H9 (cell line): Measurements from ENCODE around the gene RARG. TPM values are rescaled to one million over a fixed set of nuclear protein-coding genes. Genes with fewer than 3 reads are reported as not detected.

Experiments used
- DNase-seq: peaks from one replicate; pipeline ENCODE4 v3.0.0-alpha.2; 2017
- H2AFZ ChIP-seq: one replicate; pipeline ENCODE4 v1.6.1; 2013; ENCODE audit warnings: mild to moderate bottlenecking, low read length, control low read depth, moderate library complexity
- H2AK5ac ChIP-seq: 2 replicates; pipeline ENCODE4 v1.6.1; 2013; ENCODE audit warnings: low read length, control low read depth, mixed read lengths; ENCODE audit not compliant: insufficient read length
- H2BK120ac ChIP-seq: one replicate; pipeline ENCODE4 v1.6.1; 2013; ENCODE audit warnings: low read depth, mild to moderate bottlenecking, low read length, control low read depth, inconsistent platforms; ENCODE audit not compliant: poor library complexity, severe bottlenecking
- H2BK12ac ChIP-seq: 2 replicates; pipeline ENCODE4 v1.6.1; 2013; ENCODE audit warnings: low read length, control low read depth, mixed read lengths, low read depth; ENCODE audit not compliant: insufficient read length
- H2BK15ac ChIP-seq: 2 replicates; pipeline ENCODE4 v1.6.1; 2013; ENCODE audit warnings: low read depth, low read length, control low read depth
- H2BK20ac ChIP-seq: one replicate; pipeline ENCODE4 v1.6.1; 2013; ENCODE audit warnings: low read depth, mild to moderate bottlenecking, low read length, control low read depth, inconsistent platforms; ENCODE audit not compliant: poor library complexity, severe bottlenecking
- H2BK5ac ChIP-seq: 2 replicates; pipeline ENCODE4 v1.6.1; 2013; ENCODE audit warnings: low read length, control low read depth, mixed read lengths; ENCODE audit not compliant: insufficient read length
- H3K14ac ChIP-seq: 2 replicates; pipeline ENCODE4 v1.6.1; 2013; ENCODE audit warnings: low read length, control low read depth; ENCODE audit not compliant: insufficient read depth
- H3K18ac ChIP-seq: 2 replicates; pipeline ENCODE4 v1.6.1; 2013; ENCODE audit warnings: low read depth, mild to moderate bottlenecking, mixed read lengths, low read length, control low read depth; ENCODE audit not compliant: insufficient read length
- H3K23ac ChIP-seq: 2 replicates; pipeline ENCODE4 v1.6.1; 2013; ENCODE audit warnings: low read length, control low read depth, mixed read lengths, low read depth; ENCODE audit not compliant: insufficient read length
- H3K23me2 ChIP-seq: 2 replicates; pipeline ENCODE4 v1.6.1; 2013; ENCODE audit warnings: low read depth, mild to moderate bottlenecking, mixed read lengths, low read length, control low read depth; ENCODE audit not compliant: insufficient read length, poor library complexity, severe bottlenecking
- H3K27ac ChIP-seq: 2 replicates; pipeline ENCODE4 v1.5.1; 2013; ENCODE audit warnings: low read length, control low read depth, mixed read lengths, low read depth; ENCODE audit not compliant: insufficient read length
- H3K27me3 ChIP-seq: 2 replicates; pipeline ENCODE4 v1.6.1; 2013; ENCODE audit warnings: low read length, control low read depth, inconsistent platforms; ENCODE audit not compliant: insufficient read depth
- H3K4ac ChIP-seq: 2 replicates; pipeline ENCODE4 v1.6.1; 2013; ENCODE audit warnings: low read depth, mild to moderate bottlenecking, control low read depth, inconsistent platforms, low read length, moderate library complexity
- H3K4me1 ChIP-seq: 2 replicates; pipeline ENCODE4 v1.6.1; 2013; ENCODE audit warnings: low read length, control low read depth, inconsistent platforms; ENCODE audit not compliant: insufficient read depth
- H3K4me2 ChIP-seq: 2 replicates; pipeline ENCODE4 v1.6.1; 2013; ENCODE audit warnings: low read length, control low read depth, mixed read lengths; ENCODE audit not compliant: insufficient read length, insufficient read depth
- H3K56ac ChIP-seq: 2 replicates; pipeline ENCODE4 v1.6.1; 2013; ENCODE audit warnings: low read depth, mild to moderate bottlenecking, mixed read lengths, low read length, control low read depth; ENCODE audit not compliant: insufficient read length
- H3K79me1 ChIP-seq: 2 replicates; pipeline ENCODE4 v1.6.1; 2013; ENCODE audit warnings: low read depth, mild to moderate bottlenecking, moderate library complexity, low read length, control low read depth, inconsistent platforms; ENCODE audit not compliant: insufficient read depth, poor library complexity, severe bottlenecking
- H3K79me2 ChIP-seq: 2 replicates; pipeline ENCODE4 v1.6.1; 2013; ENCODE audit warnings: low read length, control low read depth, inconsistent platforms; ENCODE audit not compliant: insufficient read depth
- H3K9ac ChIP-seq: 2 replicates; pipeline ENCODE4 v1.6.1; 2013; ENCODE audit warnings: low read length, control low read depth, mixed read lengths; ENCODE audit not compliant: insufficient read length; ENCODE audit errors: extremely low read depth
- H3K9me3 ChIP-seq: one replicate; pipeline ENCODE4 v1.6.1; 2013; ENCODE audit warnings: low read depth, low read length, inconsistent platforms; ENCODE audit not compliant: control insufficient read depth
- H3T11ph ChIP-seq: one replicate; pipeline ENCODE4 v1.6.1; 2013; ENCODE audit warnings: mild to moderate bottlenecking, low read length, control low read depth, inconsistent platforms
- H4K20me1 ChIP-seq: one replicate; pipeline ENCODE4 v1.6.1; 2013; ENCODE audit not compliant: control insufficient read depth, insufficient read length, insufficient read depth
- H4K5ac ChIP-seq: 2 replicates; pipeline ENCODE4 v1.6.1; 2013; ENCODE audit warnings: low read depth, mild to moderate bottlenecking, mixed read lengths, low read length, control low read depth; ENCODE audit not compliant: insufficient read length
- H4K8ac ChIP-seq: replicated peaks from 2 replicates; pipeline ENCODE4 v1.6.1; 2013; ENCODE audit warnings: low read length, control low read depth, mixed read lengths, low read depth; ENCODE audit not compliant: insufficient read length
- H4K91ac ChIP-seq: 2 replicates; pipeline ENCODE4 v1.6.1; 2013; ENCODE audit warnings: low read depth, mild to moderate bottlenecking, moderate library complexity, mixed read lengths, low read length, control low read depth; ENCODE audit not compliant: insufficient read length
- H3K27ac Mint-ChIP-seq, 3 experiments: 2 replicates in 2 of 3; 3 replicates in 1 of 3; pipeline ENCODE4 v1.8.0; 2020 to 2021; ENCODE audit warnings: mixed read lengths in 3 of 3, mild to moderate bottlenecking in 1 of 3, moderate library complexity in 1 of 3
- H3K27me3 Mint-ChIP-seq: 2 replicates; pipeline ENCODE4 v1.8.0; 2021; ENCODE audit warnings: low read depth, mild to moderate bottlenecking, moderate library complexity, mixed read lengths
- H3K36me3 Mint-ChIP-seq, 3 experiments: 2 replicates in 2 of 3; 3 replicates in 1 of 3; pipeline ENCODE4 v1.8.0; 2020 to 2021; ENCODE audit warnings: low read depth in 3 of 3, mixed read lengths in 3 of 3; ENCODE audit not compliant: insufficient read depth in 1 of 3
- H3K4me1 Mint-ChIP-seq, 2 experiments: 2 replicates each; pipeline ENCODE4 v1.8.0; 2020; ENCODE audit warnings: mixed read lengths in 2 of 2
- H3K4me3 Mint-ChIP-seq, 2 experiments: 2 replicates in 1 of 2; 3 replicates in 1 of 2; pipeline ENCODE4 v1.8.0; 2020 to 2021; ENCODE audit warnings: mild to moderate bottlenecking in 2 of 2, mixed read lengths in 2 of 2, moderate library complexity in 1 of 2
- H3K9me3 Mint-ChIP-seq, 2 experiments: 2 replicates in 1 of 2; 3 replicates in 1 of 2; pipeline ENCODE4 v1.8.0; 2020; ENCODE audit warnings: mild to moderate bottlenecking in 2 of 2, mixed read lengths in 2 of 2, moderate library complexity in 1 of 2
- WGBS: extraction: QIAGEN DNeasy Blood & Tissue Kit; methylation state at CpG from one replicate; pipeline ENCODE4 v1.1.7; 2013; ENCODE audit warnings: missing lambda C conversion rate, low lambda C conversion rate, mixed read lengths; ENCODE audit not compliant: insufficient read length; ENCODE audit errors: extremely low coverage; 5-methylcytosine and 5-hydroxymethylcytosine counted together
- total RNA-seq: library from RNA; stranded (reverse); gene quantifications from 2 replicates; pipeline ENCODE4 v1.2.1, GENCODE V29; 2021
- TF ChIP-seq, protein P1 (sequence below): fragments of 200-600 bp; sonication (generic); conservative IDR thresholded peaks from 3 replicates; pipeline ENCODE4 v1.8.0; 2021; ENCODE audit warnings: antibody characterized with exemption, mild to moderate bottlenecking

The RARG gene
- total RNA-seq, 1 experiment from 2014 or later: 43.7 TPM

DNA sequence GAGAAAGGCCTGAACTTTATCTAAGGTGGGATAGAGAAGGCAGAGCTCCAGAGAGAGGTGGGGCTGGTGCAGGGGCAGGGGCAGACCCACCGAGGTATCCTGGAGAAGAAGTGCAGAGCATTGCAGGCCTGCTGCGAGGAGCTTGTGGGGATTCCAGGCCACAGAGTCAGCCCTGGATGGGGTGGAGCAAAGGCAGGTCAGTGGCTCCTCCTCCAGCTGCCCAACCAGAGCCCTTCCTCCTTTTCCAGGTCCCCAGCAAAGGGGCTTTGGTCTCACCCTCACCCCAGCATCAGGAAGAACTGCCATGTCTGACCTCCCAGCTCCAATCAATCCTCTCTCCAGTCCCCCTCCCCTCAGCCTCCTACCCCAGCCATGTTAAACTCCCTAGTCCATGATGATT lies 71.3 kb downstream of the RARG start:
- Histone ChIP-seq H3K23ac (no peak overlapping the region), H4K8ac (no peak overlapping the region), H2BK15ac (no peak overlapping the region), H3K27ac (no peak overlapping the region), H2BK20ac (no peak overlapping the region), H4K20me1 (no peaks in the 10 kb centered on the region), H4K5ac (no peak overlapping the region), H4K91ac (no peak overlapping the region), H3K4ac (no peak overlapping the region), H2AFZ (no peak overlapping the region), H3K9ac (no peak overlapping the region), H2BK120ac (no peak overlapping the region), H3K27me3 (no peaks in the 10 kb centered on the region), H3K4me1 (no peaks in the 10 kb centered on the region), H3K23me2 (no peaks in the 10 kb centered on the region), H3K56ac (no peak overlapping the region), H3K79me2 (no peaks in the 10 kb centered on the region), H2BK5ac (no peak overlapping the region), H3K79me1 (no peaks in the 10 kb centered on the region), H3K9me3 (no peaks in the 10 kb centered on the region), H3K4me2 (no peak overlapping the region), H3K14ac (no peak overlapping the region), H3T11ph (no peak overlapping the region), H2BK12ac (no peak overlapping the region), H3K18ac (no peak overlapping the region), H2AK5ac (no peak overlapping the region)
- peaks cover 4 to 12% of the 10 kb centered on the region in 2 experiments for H3K4me1 Mint-ChIP-seq
- H3K9me3 Mint-ChIP-seq: no peaks in the 10 kb centered on the region
- no peaks in the 10 kb centered on the region for H3K36me3 Mint-ChIP-seq
- WGBS: no CpG with 5 or more reads among the region's 2 CpGs
- no peak overlapping the region for H3K4me3 Mint-ChIP-seq
- no peak overlapping the region for H3K27ac Mint-ChIP-seq
- TF ChIP-seq, protein P1, sequence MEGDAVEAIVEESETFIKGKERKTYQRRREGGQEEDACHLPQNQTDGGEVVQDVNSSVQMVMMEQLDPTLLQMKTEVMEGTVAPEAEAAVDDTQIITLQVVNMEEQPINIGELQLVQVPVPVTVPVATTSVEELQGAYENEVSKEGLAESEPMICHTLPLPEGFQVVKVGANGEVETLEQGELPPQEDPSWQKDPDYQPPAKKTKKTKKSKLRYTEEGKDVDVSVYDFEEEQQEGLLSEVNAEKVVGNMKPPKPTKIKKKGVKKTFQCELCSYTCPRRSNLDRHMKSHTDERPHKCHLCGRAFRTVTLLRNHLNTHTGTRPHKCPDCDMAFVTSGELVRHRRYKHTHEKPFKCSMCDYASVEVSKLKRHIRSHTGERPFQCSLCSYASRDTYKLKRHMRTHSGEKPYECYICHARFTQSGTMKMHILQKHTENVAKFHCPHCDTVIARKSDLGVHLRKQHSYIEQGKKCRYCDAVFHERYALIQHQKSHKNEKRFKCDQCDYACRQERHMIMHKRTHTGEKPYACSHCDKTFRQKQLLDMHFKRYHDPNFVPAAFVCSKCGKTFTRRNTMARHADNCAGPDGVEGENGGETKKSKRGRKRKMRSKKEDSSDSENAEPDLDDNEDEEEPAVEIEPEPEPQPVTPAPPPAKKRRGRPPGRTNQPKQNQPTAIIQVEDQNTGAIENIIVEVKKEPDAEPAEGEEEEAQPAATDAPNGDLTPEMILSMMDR: no peak
- H3K27me3 Mint-ChIP-seq: peaks cover 66% of the 10 kb centered on the region
- no peak for DNase-seq

Other genes with a start within 250 kb of the RARG start
- 713 and 723 TPM in 2 replicates for gene EIF4B, start 225.8 kb downstream of the RARG start, total RNA-seq
- gene TNS2, start 182.1 kb downstream of the RARG start, total RNA-seq: 3.6 and 4.5 TPM in 2 replicates
- 5.8 and 6.5 TPM in 2 replicates for gene SPRYD3, start 152.8 kb downstream of the RARG start, total RNA-seq
- gene IGFBP6, start 134.5 kb downstream of the RARG start, total RNA-seq: 4.2 and 5.7 TPM in 2 replicates
- gene SOAT2, start 128.7 kb downstream of the RARG start, total RNA-seq: not detected in 2 replicates
- 41.2 and 47.2 TPM in 2 replicates for gene ZNF740, start 51.5 kb downstream of the RARG start, total RNA-seq
- 7.4 and 7.7 TPM in 2 replicates for gene CSAD, start 51.3 kb downstream of the RARG start, total RNA-seq
- 0.26 and 0.39 TPM in 2 replicates for gene ITGB7, start 25.0 kb downstream of the RARG start, total RNA-seq
- gene ESPL1, start 36.1 kb upstream of the RARG start, total RNA-seq: 43.2 and 43.3 TPM in 2 replicates
- gene PFDN5, start 63.3 kb upstream of the RARG start, total RNA-seq: 285 and 292 TPM in 2 replicates
- 89.5 and 91.8 TPM in 2 replicates for gene MYG1, start 67.5 kb upstream of the RARG start, total RNA-seq
- 83.9 and 85.8 TPM in 2 replicates for gene AAAS, start 89.4 kb upstream of the RARG start, total RNA-seq
- not detected in 2 replicates for gene SP7, start 104.1 kb upstream of the RARG start, total RNA-seq
- 76.4 and 76.8 TPM in 2 replicates for gene SP1, start 148.0 kb upstream of the RARG start, total RNA-seq
- not detected in 2 replicates for gene AMHR2, start 191.6 kb upstream of the RARG start, total RNA-seq
- gene PRR13, start 209.5 kb upstream of the RARG start, total RNA-seq: 144 and 147 TPM in 2 replicates
- gene PCBP2, start 219.9 kb upstream of the RARG start, total RNA-seq: 1,184 and 1,207 TPM in 2 replicates